Trophoblast cell (in vitro differentiated cells and primary cell): ENCODE data around the gene LOC128125822.

Experiments
- DNase-seq, 2 donors: peaks; one replicate each; pipeline ENCODE4 v3.0.0-alpha.2; 2016
- H2AFZ ChIP-seq: 2 replicates; pipeline ENCODE4 v1.6.1; 2013; ENCODE audit warnings: low read length, moderate library complexity, mild to moderate bottlenecking; ENCODE audit not compliant: insufficient read depth, poor library complexity
- H2AK5ac ChIP-seq: 2 replicates; pipeline ENCODE4 v1.6.1; 2013; ENCODE audit warnings: mild to moderate bottlenecking, low read length
- H2BK120ac ChIP-seq: 2 replicates; pipeline ENCODE4 v1.6.1; 2013; ENCODE audit warnings: low read length, mild to moderate bottlenecking, moderate library complexity; ENCODE audit not compliant: insufficient read depth, poor library complexity
- H2BK12ac ChIP-seq: 2 replicates; pipeline ENCODE4 v1.6.1; 2013; ENCODE audit warnings: mild to moderate bottlenecking, low read length, moderate library complexity
- H2BK5ac ChIP-seq: 2 replicates; pipeline ENCODE4 v1.6.1; 2013; ENCODE audit warnings: low read length, low read depth, moderate library complexity, mild to moderate bottlenecking; ENCODE audit not compliant: poor library complexity
- H3K14ac ChIP-seq: 2 replicates; pipeline ENCODE4 v1.6.1; 2013; ENCODE audit warnings: mild to moderate bottlenecking, low read length
- H3K18ac ChIP-seq: 2 replicates; pipeline ENCODE4 v1.6.1; 2013; ENCODE audit warnings: mild to moderate bottlenecking, low read length
- H3K23ac ChIP-seq: 2 replicates; pipeline ENCODE4 v1.6.1; 2013; ENCODE audit warnings: low read length
- H3K27ac ChIP-seq: 2 replicates; pipeline ENCODE4 v1.5.1; 2013; ENCODE audit warnings: low read depth, mild to moderate bottlenecking, inconsistent platforms, low read length, moderate library complexity
- H3K27me3 ChIP-seq: 2 replicates; pipeline ENCODE4 v1.6.1; 2013; ENCODE audit warnings: inconsistent platforms, mild to moderate bottlenecking, low read length, moderate library complexity; ENCODE audit not compliant: insufficient read depth
- H3K36me3 ChIP-seq, 2 experiments: 1 replicate in 1 of 2; 2 replicates in 1 of 2; pipeline ENCODE4 v1.6.1; 2013; ENCODE audit warnings: low read length in 2 of 2, mild to moderate bottlenecking in 2 of 2, moderate library complexity in 1 of 2; ENCODE audit not compliant: insufficient read depth in 2 of 2, control insufficient read depth in 1 of 2
- H3K4ac ChIP-seq: 2 replicates; pipeline ENCODE4 v1.6.1; 2013; ENCODE audit warnings: low read depth, mild to moderate bottlenecking, low read length, moderate library complexity
- H3K4me1 ChIP-seq, 2 experiments: 1 replicate in 1 of 2; 2 replicates in 1 of 2; pipeline ENCODE4 v1.6.1; 2013; ENCODE audit warnings: low read length in 2 of 2, mild to moderate bottlenecking in 2 of 2, moderate library complexity in 1 of 2; ENCODE audit not compliant: insufficient read depth in 2 of 2, control insufficient read depth in 1 of 2
- H3K4me2 ChIP-seq: 2 replicates; pipeline ENCODE4 v1.6.1; 2013; ENCODE audit warnings: inconsistent platforms, mild to moderate bottlenecking, low read length, moderate library complexity
- H3K4me3 ChIP-seq: 2 replicates; pipeline ENCODE4 v1.5.1; 2013; ENCODE audit warnings: mild to moderate bottlenecking, low read depth, low read length, inconsistent platforms
- H3K79me1 ChIP-seq: one replicate; pipeline ENCODE4 v1.6.1; 2013; ENCODE audit warnings: low read length
- H3K79me2 ChIP-seq: 2 replicates; pipeline ENCODE4 v1.6.1; 2013; ENCODE audit warnings: low read length, mild to moderate bottlenecking; ENCODE audit not compliant: control insufficient read depth, insufficient read depth, poor library complexity
- H3K9ac ChIP-seq: 2 replicates; pipeline ENCODE4 v1.6.1; 2013; ENCODE audit warnings: mild to moderate bottlenecking, low read length
- H3K9me3 ChIP-seq: 2 replicates; pipeline ENCODE4 v1.6.1; 2013; ENCODE audit warnings: low read depth, mild to moderate bottlenecking, control low read depth, inconsistent platforms, low read length; ENCODE audit not compliant: insufficient read depth
- H4K12ac ChIP-seq: 2 replicates; pipeline ENCODE4 v1.6.1; 2013; ENCODE audit warnings: low read depth, mild to moderate bottlenecking, low read length, moderate library complexity
- H4K8ac ChIP-seq: 2 replicates; pipeline ENCODE4 v1.6.1; 2013; ENCODE audit warnings: low read depth, mild to moderate bottlenecking, low read length, moderate library complexity
- H4K91ac ChIP-seq: one replicate; pipeline ENCODE4 v1.6.1; 2013; ENCODE audit warnings: low read depth, mild to moderate bottlenecking, low read length, moderate library complexity
- WGBS: extraction: QIAGEN DNeasy Blood & Tissue Kit; methylation state at CpG from one replicate; pipeline ENCODE4 v1.1.7; 2013; ENCODE audit warnings: missing lambda C conversion rate; ENCODE audit not compliant: insufficient read length, insufficient coverage; ENCODE audit errors: extremely low coverage; 5-methylcytosine and 5-hydroxymethylcytosine counted together

The LOC128125822 gene

DNA sequence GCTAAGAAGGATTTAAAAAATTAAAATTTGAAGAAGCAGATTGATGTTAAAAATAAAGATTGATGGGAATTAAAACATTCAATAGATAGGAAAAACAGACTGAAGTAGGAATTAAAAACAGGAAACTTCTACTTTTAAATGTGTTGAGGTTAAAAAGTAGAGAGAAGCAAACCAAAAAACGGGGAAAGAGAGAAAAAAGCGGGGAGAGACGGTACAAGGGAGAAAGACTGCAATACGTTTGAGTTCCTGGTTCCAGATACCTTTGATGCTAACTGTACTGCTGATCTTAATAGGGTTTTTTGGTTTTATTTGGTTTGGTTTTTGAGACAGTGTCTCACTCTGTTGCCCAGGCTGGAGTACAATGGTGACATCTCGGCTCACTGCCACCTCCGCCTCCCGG, 27.0 kb downstream of the LOC128125822 start:
- Histone ChIP-seq H3K4me2 (no peak overlapping the region), H3K4me3 (no peak overlapping the region), H3K4ac (no peak overlapping the region), H2BK120ac (no peak overlapping the region), H3K9me3 (no peaks in the 10 kb centered on the region), H4K8ac (no peak overlapping the region), H3K23ac (no peak overlapping the region), H3K79me2 (no peaks in the 10 kb centered on the region), H3K14ac (no peak overlapping the region), H2AK5ac (no peak overlapping the region), H3K4me1 (no peaks in the 10 kb centered on the region), H4K12ac (peak overlapping the region; percentile 3), H3K9ac (no peak overlapping the region), H3K79me1 (no peaks in the 10 kb centered on the region), H3K27me3 (no peaks in the 10 kb centered on the region), H2BK12ac (no peak overlapping the region), H3K18ac (no peak overlapping the region), H4K91ac (no peak overlapping the region), H2AFZ (no peak overlapping the region), H2BK5ac (no peak overlapping the region), H3K27ac (no peak overlapping the region), H3K36me3 (no peaks in the 10 kb centered on the region)
- no CpG with 5 or more reads among the region's 7 CpGs for WGBS
- DNase-seq: no peak

DNA sequence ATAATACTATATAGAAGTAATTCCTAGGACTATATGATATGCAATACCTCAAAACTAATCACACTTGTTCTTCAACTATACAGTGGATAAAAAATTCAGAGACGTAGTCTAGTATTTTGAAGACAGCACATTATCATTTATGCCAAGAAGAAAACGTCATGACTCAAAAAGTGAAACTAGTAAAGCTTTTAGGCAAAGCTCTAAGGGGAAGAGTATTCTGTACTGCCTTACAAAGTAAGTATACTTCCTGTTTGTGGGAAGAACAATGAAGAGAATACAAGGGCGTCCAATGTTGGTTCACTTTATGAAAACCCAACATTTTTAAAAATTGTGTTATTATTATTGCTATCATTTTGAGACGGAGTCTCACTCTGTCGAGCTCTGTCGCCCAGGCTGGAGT, 27.9 kb downstream of the LOC128125822 start:
- Histone ChIP-seq H2AFZ (no peak overlapping the region), H4K12ac (no peak overlapping the region), H2BK120ac (no peak overlapping the region), H3K9me3 (no peaks in the 10 kb centered on the region), H3K79me2 (no peaks in the 10 kb centered on the region), H3K4ac (no peak overlapping the region), H3K23ac (no peak overlapping the region), H3K36me3 (no peaks in the 10 kb centered on the region), H4K91ac (no peak overlapping the region), H4K8ac (no peak overlapping the region), H3K4me3 (no peak overlapping the region), H3K4me2 (no peak overlapping the region), H3K14ac (no peak overlapping the region), H3K18ac (no peak overlapping the region), H3K79me1 (no peaks in the 10 kb centered on the region), H3K27ac (no peak overlapping the region), H2BK12ac (no peak overlapping the region), H2AK5ac (no peak overlapping the region), H3K9ac (no peak overlapping the region), H2BK5ac (no peak overlapping the region), H3K4me1 (no peaks in the 10 kb centered on the region), H3K27me3 (no peaks in the 10 kb centered on the region)
- DNase-seq: no peak
- WGBS: no CpG with 5 or more reads among the region's 6 CpGs

- no peak overlapping the region for H2BK12ac ChIP-seq
- no peak overlapping the region for H4K12ac ChIP-seq
- H3K79me2 ChIP-seq: no peaks in the 10 kb centered on the region
- H4K8ac ChIP-seq: no peak overlapping the region
- H3K27ac ChIP-seq: no peak overlapping the region
- H3K36me3 ChIP-seq: no peaks in the 10 kb centered on the region
- H2AFZ ChIP-seq: no peak overlapping the region
- no peak overlapping the region for H3K4me3 ChIP-seq
- no peak overlapping the region for H2BK5ac ChIP-seq
- H3K4ac ChIP-seq: no peak overlapping the region
- no peak overlapping the region for H3K4me2 ChIP-seq
- no peaks in the 10 kb centered on the region for H3K27me3 ChIP-seq
- H3K18ac ChIP-seq: no peak overlapping the region
- H3K9me3 ChIP-seq: no peaks in the 10 kb centered on the region
- WGBS: no CpG with 5 or more reads among the region's 1 CpG
- no peak overlapping the region for H3K23ac ChIP-seq
- no peak overlapping the region for H4K91ac ChIP-seq
- no peak overlapping the region for H3K14ac ChIP-seq
- no peaks in the 10 kb centered on the region for H3K4me1 ChIP-seq
- no peak for DNase-seq
- H3K79me1 ChIP-seq: no peaks in the 10 kb centered on the region
- H2BK120ac ChIP-seq: no peak overlapping the region
- H3K9ac ChIP-seq: no peak overlapping the region
- H2AK5ac ChIP-seq: no peak overlapping the region
These were observed 37.0 kb downstream of the LOC128125822 start for GRCh38 chr6:63609231-63609630.

DNA sequence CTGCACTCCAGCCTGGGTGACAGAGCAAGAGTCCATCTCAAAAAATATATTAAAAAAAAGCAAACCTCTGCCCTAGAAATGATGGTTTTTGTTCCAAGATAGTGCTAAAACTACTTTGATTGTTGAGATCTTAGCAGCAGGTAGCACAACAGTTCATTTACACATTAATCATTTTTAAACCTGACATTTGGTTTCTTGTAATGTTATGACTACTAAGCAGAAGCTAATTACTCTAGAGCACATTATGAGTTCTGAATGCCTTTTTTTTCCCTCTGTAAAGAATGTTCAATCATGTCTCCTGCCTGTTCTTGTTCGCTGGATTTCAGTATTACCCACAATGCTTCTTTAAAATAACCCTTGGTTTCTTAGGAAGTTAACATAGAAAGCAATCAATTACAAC, 38.7 kb downstream of the LOC128125822 start:
- Histone ChIP-seq H3K9me3 (no peaks in the 10 kb centered on the region), H3K4me3 (no peak overlapping the region), H3K4me2 (no peak overlapping the region), H3K36me3 (no peaks in the 10 kb centered on the region), H2BK120ac (no peak overlapping the region), H3K79me2 (no peaks in the 10 kb centered on the region), H2BK5ac (no peak overlapping the region), H2AK5ac (no peak overlapping the region), H4K12ac (no peak overlapping the region), H3K23ac (no peak overlapping the region), H3K27me3 (no peaks in the 10 kb centered on the region), H3K79me1 (no peaks in the 10 kb centered on the region), H4K91ac (no peak overlapping the region), H4K8ac (no peak overlapping the region), H2BK12ac (no peak overlapping the region), H2AFZ (no peak overlapping the region), H3K18ac (no peak overlapping the region), H3K9ac (no peak overlapping the region), H3K4me1 (no peaks in the 10 kb centered on the region), H3K4ac (no peak overlapping the region), H3K27ac (no peak overlapping the region), H3K14ac (no peak overlapping the region)
- WGBS: no CpG with 5 or more reads among the region's 1 CpG
- no peak for DNase-seq
